H1 (cell line): ENCODE data around the gene HTR3D. TPM values are rescaled to one million over a fixed set of nuclear protein-coding genes. Genes with fewer than 3 reads are reported as not detected.

ENCODE experiments used
- CHD7 ChIP-seq: fragments of 300-600 bp; sonication (generic); IDR thresholded peaks from 2 replicates; pipeline ENCODE4 v1.7.1; 2012; ENCODE audit warnings: low read length, moderate library complexity, mild to moderate bottlenecking, inconsistent platforms; ENCODE audit not compliant: insufficient replicate concordance
- polyA plus RNA-seq, 7 experiments: library from polyadenylated mRNA; depleted of rRNA in 3 of 7; stranded (reverse) in 5 of 7; unstranded in 2 of 7; fragments of >200 nt in 5 of 7; fragments of 200-250 nt in 2 of 7; gene quantifications; 1 replicate in 5 of 7; 2 replicates in 1 of 7; 4 replicates in 1 of 7; pipeline versions ENCODE4 v1.2.1 to v1.2.3, GENCODE V29; 2011 to 2013; ENCODE audit warnings: missing spikeins in 2 of 7, mixed read lengths in 2 of 7
- total RNA-seq: library from RNA; stranded (reverse); fragmentation: NEBNext Ultra II Directional; extraction: Animal tissue kit (Norgen Biotek cat#: 25700); gene quantifications from 2 replicates; pipeline ENCODE4 v1.2.1, GENCODE V29; 2021

HTR3D gene
- total and polyA plus RNA-seq, 2 of the 8 experiments (the other 6 are each of a cell fraction or from before 2014, with no cell fraction given) = not detected

GRCh38 chr3:183984127-183984740 lies 47.3 kb upstream of the HTR3D start (continued):
- TF ChIP-seq CHD7 = no peak
